ENCODE measurements around the gene BOD1L2. TPM values are rescaled to one million over a fixed set of nuclear protein-coding genes. Genes with fewer than 3 reads are reported as not detected.

Gene BOD1L2
- total and polyA plus RNA-seq, 2 of the 13 experiments (the other 11 are each of a cell fraction or from before 2014, with no cell fraction given) = not detected

DNA sequence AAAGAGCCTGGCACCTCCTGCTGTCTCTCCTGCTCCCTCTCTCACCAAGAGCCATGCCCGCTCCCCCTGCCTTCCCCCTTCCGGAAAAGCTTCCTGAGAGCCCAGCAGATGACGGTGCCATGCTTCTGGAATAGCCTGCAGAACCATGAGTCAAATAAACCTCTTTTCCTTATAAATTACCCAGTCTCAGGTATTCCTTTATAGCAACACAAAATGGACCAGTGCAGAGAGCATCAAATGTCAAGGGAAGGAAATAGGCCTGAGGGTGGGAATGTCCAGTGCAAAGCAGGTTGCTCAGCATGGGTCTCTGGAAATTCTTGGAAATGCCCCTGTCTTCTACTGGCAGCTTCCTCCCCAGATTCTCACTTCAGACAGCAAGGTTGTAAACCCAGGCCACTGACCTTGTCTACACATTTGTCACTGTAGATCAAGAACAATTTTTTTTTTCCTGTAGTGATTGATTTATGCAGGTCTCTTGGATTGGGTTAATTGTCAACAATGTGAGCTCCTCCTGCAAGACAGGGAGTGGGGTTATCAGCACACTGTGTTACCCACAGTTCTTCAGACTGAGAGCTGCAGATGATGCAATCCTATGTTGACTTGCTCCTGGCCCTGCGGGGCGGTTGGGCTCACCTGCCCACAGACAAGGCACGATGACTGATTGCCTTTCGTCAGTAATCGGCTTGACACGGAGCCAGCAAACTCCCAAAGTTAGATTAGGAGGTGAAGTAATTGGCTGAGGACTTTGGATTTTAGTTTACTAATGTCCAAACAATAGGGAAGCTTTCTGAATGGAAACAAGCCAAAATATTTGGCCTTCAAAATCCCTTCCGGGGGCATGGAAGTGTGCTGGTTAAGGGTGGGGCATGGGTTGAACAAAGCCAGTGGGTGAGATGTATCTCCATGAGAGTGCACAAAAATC, 5.4 kb upstream of the BOD1L2 start (continued):
- TF ChIP-seq, protein P1, sequence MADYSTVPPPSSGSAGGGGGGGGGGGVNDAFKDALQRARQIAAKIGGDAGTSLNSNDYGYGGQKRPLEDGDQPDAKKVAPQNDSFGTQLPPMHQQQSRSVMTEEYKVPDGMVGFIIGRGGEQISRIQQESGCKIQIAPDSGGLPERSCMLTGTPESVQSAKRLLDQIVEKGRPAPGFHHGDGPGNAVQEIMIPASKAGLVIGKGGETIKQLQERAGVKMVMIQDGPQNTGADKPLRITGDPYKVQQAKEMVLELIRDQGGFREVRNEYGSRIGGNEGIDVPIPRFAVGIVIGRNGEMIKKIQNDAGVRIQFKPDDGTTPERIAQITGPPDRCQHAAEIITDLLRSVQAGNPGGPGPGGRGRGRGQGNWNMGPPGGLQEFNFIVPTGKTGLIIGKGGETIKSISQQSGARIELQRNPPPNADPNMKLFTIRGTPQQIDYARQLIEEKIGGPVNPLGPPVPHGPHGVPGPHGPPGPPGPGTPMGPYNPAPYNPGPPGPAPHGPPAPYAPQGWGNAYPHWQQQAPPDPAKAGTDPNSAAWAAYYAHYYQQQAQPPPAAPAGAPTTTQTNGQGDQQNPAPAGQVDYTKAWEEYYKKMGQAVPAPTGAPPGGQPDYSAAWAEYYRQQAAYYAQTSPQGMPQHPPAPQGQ (CRISPR knock-in tag; IDR thresholded peaks at IDR 0.05; ENCODE audit: borderline replicate concordance) = no peak
- TF ChIP-seq HNRNPL (IDR thresholded peaks at IDR 0.05; ENCODE audit: low read depth, low read length) = no peak
- TF ChIP-seq SALL2 (CRISPR knock-in tag; IDR thresholded peaks at IDR 0.05) = peak; percentile 62; the same call in 1 of the 2 replicates
- no peak for TF ChIP-seq KLF9 (CRISPR knock-in tag; IDR thresholded peaks at IDR 0.05; ENCODE audit: low read depth)
- no peak for TF ChIP-seq ZNF496 (CRISPR knock-in tag; IDR thresholded peaks at IDR 0.05; ENCODE audit: insufficient replicate concordance)
- TF ChIP-seq TBX2 (CRISPR knock-in tag; IDR thresholded peaks at IDR 0.05; ENCODE audit: borderline replicate concordance) = peak; percentile 86
- no peak for TF ChIP-seq ZNF367 (CRISPR knock-in tag; IDR thresholded peaks at IDR 0.05; ENCODE audit: borderline replicate concordance)
- no peak for TF ChIP-seq DMAP1 (CRISPR knock-in tag; IDR thresholded peaks at IDR 0.05)
- peak; percentile 44; the same call in 1 of the 2 replicates for TF ChIP-seq KDM6A (CRISPR knock-in tag; IDR thresholded peaks at IDR 0.05; ENCODE audit: low read depth)
- no peak for TF ChIP-seq ZBTB1 (CRISPR knock-in tag; IDR thresholded peaks at IDR 0.05; ENCODE audit: borderline replicate concordance)
- no peak for TF ChIP-seq ZNF766 (CRISPR knock-in tag; IDR thresholded peaks at IDR 0.05; ENCODE audit: borderline replicate concordance)
- TF ChIP-seq ZNF552 (CRISPR knock-in tag; IDR thresholded peaks at IDR 0.05; ENCODE audit: borderline replicate concordance) = no peak
- no peak for TF ChIP-seq PRMT3 (CRISPR knock-in tag; IDR thresholded peaks at IDR 0.05; ENCODE audit: borderline replicate concordance, low read depth)
- TF ChIP-seq U2AF1 (optimal IDR thresholded peaks at IDR 0.05; ENCODE audit: low read depth, low read length) = no peak
- TF ChIP-seq, protein P2, sequence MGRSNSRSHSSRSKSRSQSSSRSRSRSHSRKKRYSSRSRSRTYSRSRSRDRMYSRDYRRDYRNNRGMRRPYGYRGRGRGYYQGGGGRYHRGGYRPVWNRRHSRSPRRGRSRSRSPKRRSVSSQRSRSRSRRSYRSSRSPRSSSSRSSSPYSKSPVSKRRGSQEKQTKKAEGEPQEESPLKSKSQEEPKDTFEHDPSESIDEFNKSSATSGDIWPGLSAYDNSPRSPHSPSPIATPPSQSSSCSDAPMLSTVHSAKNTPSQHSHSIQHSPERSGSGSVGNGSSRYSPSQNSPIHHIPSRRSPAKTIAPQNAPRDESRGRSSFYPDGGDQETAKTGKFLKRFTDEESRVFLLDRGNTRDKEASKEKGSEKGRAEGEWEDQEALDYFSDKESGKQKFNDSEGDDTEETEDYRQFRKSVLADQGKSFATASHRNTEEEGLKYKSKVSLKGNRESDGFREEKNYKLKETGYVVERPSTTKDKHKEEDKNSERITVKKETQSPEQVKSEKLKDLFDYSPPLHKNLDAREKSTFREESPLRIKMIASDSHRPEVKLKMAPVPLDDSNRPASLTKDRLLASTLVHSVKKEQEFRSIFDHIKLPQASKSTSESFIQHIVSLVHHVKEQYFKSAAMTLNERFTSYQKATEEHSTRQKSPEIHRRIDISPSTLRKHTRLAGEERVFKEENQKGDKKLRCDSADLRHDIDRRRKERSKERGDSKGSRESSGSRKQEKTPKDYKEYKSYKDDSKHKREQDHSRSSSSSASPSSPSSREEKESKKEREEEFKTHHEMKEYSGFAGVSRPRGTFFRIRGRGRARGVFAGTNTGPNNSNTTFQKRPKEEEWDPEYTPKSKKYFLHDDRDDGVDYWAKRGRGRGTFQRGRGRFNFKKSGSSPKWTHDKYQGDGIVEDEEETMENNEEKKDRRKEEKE (IDR thresholded peaks at IDR 0.05) = no peak
- TF ChIP-seq KLF16 (CRISPR knock-in tag; IDR thresholded peaks at IDR 0.05) = peak in 1 of 2 experiments; percentile 65; a peak in 2 of 4 replicates
- no peak for TF ChIP-seq ZNF33A (CRISPR knock-in tag; IDR thresholded peaks at IDR 0.05; ENCODE audit: borderline replicate concordance)
- no peak for TF ChIP-seq MZF1 (CRISPR knock-in tag; IDR thresholded peaks at IDR 0.05; ENCODE audit: borderline replicate concordance)
- no peak for TF ChIP-seq RFX5 (IDR thresholded peaks at IDR 0.05; ENCODE audit: low read depth, low read length)
